ENCODE results near the gene TCTA. TPM values are rescaled to one million over a fixed set of nuclear protein-coding genes. Genes with fewer than 3 reads are reported as not detected.

The TCTA gene
- total and polyA plus RNA-seq, 10 of the 15 experiments (the other 5 are each of a cell fraction or from before 2014, with no cell fraction given) = 6.5 to 30.5 (median 18.3) TPM

- TF ChIP-seq, protein P1, sequence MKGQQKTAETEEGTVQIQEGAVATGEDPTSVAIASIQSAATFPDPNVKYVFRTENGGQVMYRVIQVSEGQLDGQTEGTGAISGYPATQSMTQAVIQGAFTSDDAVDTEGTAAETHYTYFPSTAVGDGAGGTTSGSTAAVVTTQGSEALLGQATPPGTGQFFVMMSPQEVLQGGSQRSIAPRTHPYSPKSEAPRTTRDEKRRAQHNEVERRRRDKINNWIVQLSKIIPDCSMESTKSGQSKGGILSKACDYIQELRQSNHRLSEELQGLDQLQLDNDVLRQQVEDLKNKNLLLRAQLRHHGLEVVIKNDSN (IDR thresholded peaks at IDR 0.05; ENCODE audit: borderline replicate concordance, extremely low read length, insufficient read depth, low read depth, low read length) = no peak
- TF ChIP-seq CBFB (IDR thresholded peaks at IDR 0.05; ENCODE audit: low read depth) = no peak
These were observed 40.3 kb upstream of the TCTA start (continued) for GRCh38 chr3:49371946-49372345.

GRCh38 chr3:49377483-49377882, 34.7 kb upstream of the TCTA start:
- Histone ChIP-seq H3K36me3 (ENCODE audit: control insufficient read depth in 2 of 2, insufficient read depth in 2 of 2, low read length in 1 of 2) (peaks cover 10 to 15% of the 10 kb centered on the region in 2 experiments; a peak in 3 of 4 replicates), H4K20me1 (ENCODE audit: control insufficient read depth, insufficient read depth) (no peaks in the 10 kb centered on the region), H3K79me2 (ENCODE audit: control insufficient read depth, insufficient read depth, low read length) (peaks cover 70% of the 10 kb centered on the region), H3K9me3 (replicated peaks; ENCODE audit: control insufficient read depth, insufficient read depth, low read length) (peaks cover 21% of the 10 kb centered on the region; the same call in 2 of the 3 replicates), H2AFZ (ENCODE audit: control insufficient read depth, low read depth, low read length) (no peak overlapping the region), H3K27me3 (replicated peaks in 1 of 2; ENCODE audit: control insufficient read depth in 2 of 2, insufficient read depth in 2 of 2, low read length in 1 of 2) (no peaks in the 10 kb centered on the region), H3K9ac (ENCODE audit: control insufficient read depth, insufficient read depth, low read length) (no peak overlapping the region), H3K4me2 (ENCODE audit: control insufficient read depth, insufficient read depth) (no peak overlapping the region), H3K4me1 (ENCODE audit: control insufficient read depth, insufficient read depth, low read length) (peaks cover 14% of the 10 kb centered on the region), H3K4me3 (no peak overlapping the region), H3K27ac (ENCODE audit: control insufficient read depth, insufficient read depth) (no peak overlapping the region)
- BruUV-seq (replicated peaks) = no TSS peak
- FAIRE-seq (no peak), DNase-seq (ENCODE audit: low read depth, low spot score) (peak; percentile 42), ATAC-seq (peak; percentile 86)
- intact Hi-C loops (cut with micrococcal nuclease; ENCODE audit: unreplicated experiment) = no loop called here
- POLR2A ChIA-PET = interaction anchor here (0.7 kb wide), 1 partner anchor 908 kb away, joined by 3 read pairs; no protein-coding TSS in a partner anchor
- in situ Hi-C loops (cut with MboI) = no loop called here
- SMC1A ChIA-PET (ENCODE audit: uncharacterized antibody, unreplicated experiment) = interaction anchor here (0.6 to 1.3 kb wide), 5 partner anchors 32 to 204 kb away, joined by 3 to 4 read pairs (median 3); partner anchors contain the start of genes TCTA and USP4
- CTCF ChIA-PET = no interaction called here
- TF ChIP-seq TCF12 (IDR thresholded peaks at IDR 0.05; ENCODE audit: low read depth, low read length) (no peak), CREM (IDR thresholded peaks at IDR 0.05; ENCODE audit: low read depth) (peak; percentile 36; the same call in 1 of the 2 replicates), CEBPB (IDR thresholded peaks at IDR 0.05; ENCODE audit: borderline replicate concordance in 1 of 2, low read depth in 2 of 2, low read length in 2 of 2) (peak in 1 of 2 experiments; percentile 50; a peak in 1 of 4 replicates), RELA (IDR thresholded peaks at IDR 0.05; ENCODE audit: borderline replicate concordance, partially characterized antibody) (no peak), CBFB (IDR thresholded peaks at IDR 0.05; ENCODE audit: low read depth) (peak; percentile 52; the same call in 1 of the 2 replicates), CHD4 (IDR thresholded peaks at IDR 0.05) (no peak), YBX1 (IDR thresholded peaks at IDR 0.05) (no peak), EED (IDR thresholded peaks at IDR 0.05; ENCODE audit: low read depth) (peak; percentile 53; the same call in 1 of the 2 replicates), JUNB (IDR thresholded peaks at IDR 0.05) (peak; percentile 36), NFIC (IDR thresholded peaks at IDR 0.05; ENCODE audit: low read depth, low read length) (peak; percentile 23; the same call in 1 of the 2 replicates), NR2C1 (IDR thresholded peaks at IDR 0.05) (no peak), RUNX3 (IDR thresholded peaks at IDR 0.05; ENCODE audit: low read length) (peak; percentile 80), CREB1 (IDR thresholded peaks at IDR 0.05; ENCODE audit: low read depth) (peak; percentile 63; the same call in 1 of the 2 replicates)
- TF ChIP-seq, protein P2, sequence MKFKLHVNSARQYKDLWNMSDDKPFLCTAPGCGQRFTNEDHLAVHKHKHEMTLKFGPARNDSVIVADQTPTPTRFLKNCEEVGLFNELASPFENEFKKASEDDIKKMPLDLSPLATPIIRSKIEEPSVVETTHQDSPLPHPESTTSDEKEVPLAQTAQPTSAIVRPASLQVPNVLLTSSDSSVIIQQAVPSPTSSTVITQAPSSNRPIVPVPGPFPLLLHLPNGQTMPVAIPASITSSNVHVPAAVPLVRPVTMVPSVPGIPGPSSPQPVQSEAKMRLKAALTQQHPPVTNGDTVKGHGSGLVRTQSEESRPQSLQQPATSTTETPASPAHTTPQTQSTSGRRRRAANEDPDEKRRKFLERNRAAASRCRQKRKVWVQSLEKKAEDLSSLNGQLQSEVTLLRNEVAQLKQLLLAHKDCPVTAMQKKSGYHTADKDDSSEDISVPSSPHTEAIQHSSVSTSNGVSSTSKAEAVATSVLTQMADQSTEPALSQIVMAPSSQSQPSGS (IDR thresholded peaks at IDR 0.05; ENCODE audit: low read length) = peak; percentile 50; the same call in 1 of the 2 replicates
- RAD21 ChIA-PET (ENCODE audit: unreplicated experiment) = interaction anchor here (1.4 kb wide), 1 partner anchor 67 kb away, joined by 3 read pairs; no protein-coding TSS in a partner anchor
- WGBS (ENCODE audit: insufficient coverage, insufficient replicate concordance, low lambda C conversion rate, missing lambda C conversion rate) = 91% methylated on average over 1 of the region's 1 CpG
